Measurements from ENCODE around the gene ZDHHC11B. TPM values are rescaled to one million over a fixed set of nuclear protein-coding genes. Genes with fewer than 3 reads are reported as not detected.

Gene ZDHHC11B
- 0.31 TPM in 1 of 2 replicates, not detected in the other for total RNA-seq

GRCh38 chr5:784428-785177, at the start of gene ZDHHC11B:
Gene ZDHHC11B, minus strand, starts transcription at chr5:784729. Its CDS starts 17,810 bp downstream, at chr5:766919.

GRCh38 chr5:693271-694041, 91.1 kb downstream of the ZDHHC11B start, which contains the start of gene TPPP:
Gene TPPP, minus strand, starts transcription at chr5:693352. Its CDS starts 15,292 bp downstream, at chr5:678060.

Other genes starting within 250 kb of the ZDHHC11B start
- 0.94 and 1.1 TPM in 2 replicates for gene CEP72, start 172.4 kb downstream of the ZDHHC11B start, total RNA-seq
- 0.06 TPM in 1 of 2 replicates, not detected in the other for gene TPPP, start 91.4 kb downstream of the ZDHHC11B start, total RNA-seq
- gene ZDHHC11, start 66.3 kb upstream of the ZDHHC11B start, total RNA-seq = 0.20 and 0.75 TPM in 2 replicates
- gene BRD9, start 108.1 kb upstream of the ZDHHC11B start, total RNA-seq = 20.3 and 21.4 TPM in 2 replicates
- gene TRIP13, start 108.2 kb upstream of the ZDHHC11B start, total RNA-seq = 1.5 and 4.4 TPM in 2 replicates
- 13.9 and 20.2 TPM in 2 replicates for gene NKD2, start 224.1 kb upstream of the ZDHHC11B start, total RNA-seq